GM12891 (cell line): ENCODE data around the gene CUBN.

ENCODE experiments used
- PAX5 ChIP-seq: IDR thresholded peaks from 2 replicates; pipeline ENCODE4 v1.6.1; 2011; ENCODE audit warnings: low read length, moderate library complexity, mild to moderate bottlenecking; ENCODE audit not compliant: insufficient read depth, severe bottlenecking
- POLR2A ChIP-seq: IDR thresholded peaks from 2 replicates; pipeline ENCODE4 v1.6.1; 2011; ENCODE audit warnings: low read depth, low read length, control low read depth
- POLR2AphosphoS5 ChIP-seq: IDR thresholded peaks from 2 replicates; pipeline ENCODE4 v1.6.1; 2011; ENCODE audit warnings: low read depth, low read length, control low read depth
- POU2F2 ChIP-seq: IDR thresholded peaks from 2 replicates; pipeline ENCODE4 v1.6.1; 2011; ENCODE audit warnings: low read depth, mild to moderate bottlenecking, control low read depth, low read length, moderate library complexity
- SPI1 ChIP-seq: IDR thresholded peaks from 2 replicates; pipeline ENCODE4 v1.6.1; 2011; ENCODE audit warnings: low read depth, low read length, control low read depth
- TAF1 ChIP-seq: IDR thresholded peaks from 2 replicates; pipeline ENCODE4 v1.6.1; 2011; ENCODE audit warnings: low read depth, low read length, control low read depth

DNA sequence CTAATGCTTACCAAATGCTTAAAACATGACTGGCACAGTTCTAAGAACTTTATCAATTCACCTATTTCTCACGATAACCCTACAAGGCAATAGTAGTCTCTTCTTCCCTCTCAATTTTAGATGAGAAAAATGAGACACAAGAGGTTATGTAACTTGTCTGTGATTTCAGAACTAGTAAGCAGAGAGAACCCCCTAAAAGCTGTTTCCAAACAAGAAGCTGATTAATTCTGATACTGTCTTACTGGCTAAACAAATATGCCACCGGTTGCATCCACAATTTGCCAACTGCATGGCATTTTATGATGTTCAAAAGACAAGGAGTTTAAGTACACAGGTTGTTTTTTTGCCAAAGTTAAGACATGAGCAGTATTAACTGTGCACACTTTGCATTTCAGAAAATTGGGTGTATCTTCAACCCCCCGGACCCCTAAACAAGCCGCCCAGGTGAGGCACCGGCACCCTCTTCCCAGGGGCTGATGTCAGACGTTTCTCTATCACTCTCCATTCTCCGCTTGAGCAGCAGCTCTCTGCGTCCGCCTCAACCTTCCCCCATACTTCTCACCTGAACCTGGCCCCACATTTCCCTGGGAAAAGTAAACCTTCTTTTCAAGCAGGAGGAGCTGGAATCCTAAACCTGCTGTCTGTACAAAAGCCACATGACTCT lies 334.1 kb downstream of the CUBN start:
- TF ChIP-seq POLR2A (no peak), POLR2AphosphoS5 (no peak), TAF1 (no peak), PAX5 (no peak), POU2F2 (no peak), SPI1 (no peak)
